Adrenal gland (tissue), 12 donors: ENCODE data around the gene CPHXL. TPM values are rescaled to one million over a fixed set of nuclear protein-coding genes. Genes with fewer than 3 reads are reported as not detected.

Source experiments
- DNase-seq, 7 donors: peaks; one replicate each; pipeline ENCODE4 v3.0.0-alpha.2; 2019 to 2020
- H3K27ac ChIP-seq, 5 donors: fragments of 200-600 bp; sonication (generic) in 4 of 5; 1 replicate in 3 of 5; 2 replicates in 2 of 5; pipeline versions ENCODE4 v1.5.1 to v1.8.0; 2016 to 2020; ENCODE audit warnings: mild to moderate bottlenecking in 1 of 5
- H3K27me3 ChIP-seq: fragments of 200-600 bp; 2 replicates; pipeline ENCODE4 v1.8.0; 2021
- H3K36me3 ChIP-seq, 2 donors: fragments of 200-600 bp; replicated peaks in 1 of 2; 1 replicate in 1 of 2; 2 replicates in 1 of 2; pipeline versions ENCODE4 v1.5.1 to v1.8.0; 2018 to 2022
- H3K4me1 ChIP-seq, 2 donors: fragments of 200-600 bp; replicated peaks in 1 of 2; 1 replicate in 1 of 2; 2 replicates in 1 of 2; pipeline versions ENCODE4 v1.5.1 to v1.8.0; 2018 to 2021
- H3K4me3 ChIP-seq, 4 donors: fragments of 200-600 bp; sonication (generic) in 3 of 4; one replicate each; pipeline ENCODE4 v1.5.1; 2016 to 2018
- H3K9me3 ChIP-seq, 3 donors: fragments of 200-600 bp; sonication (generic) in 1 of 3; replicated peaks in 1 of 3; 1 replicate in 2 of 3; 2 replicates in 1 of 3; pipeline versions ENCODE4 v1.5.1 to v1.8.0; 2016 to 2021
- POLR2A ChIP-seq, 2 donors: fragments of 450-650 bp; IDR thresholded peaks; one replicate each; pipeline ENCODE4 v1.6.1; 2017; ENCODE audit warnings: antibody characterized with exemption in 2 of 2, mild to moderate bottlenecking in 2 of 2, moderate library complexity in 1 of 2
- WGBS, 4 donors: extraction: QIAGEN DNeasy Blood & Tissue Kit in 2 of 4; methylation state at CpG; one replicate each; pipeline versions ENCODE4 v1.1.5 to v1.1.7; 2013 to 2017; 5-methylcytosine and 5-hydroxymethylcytosine counted together
- intact Hi-C, 2 donors: fragments of 100-400 bp; cut with DNase I; formaldehyde crosslinking; loops; one replicate each; pipeline versions ENCODE4 v1.14.1 to v1.15.0; 2022 to 2023
- polyA plus RNA-seq, 3 donors: library from polyadenylated mRNA; stranded (reverse); fragments of 200-250 nt in 2 of 3; fragments of 350-450 nt in 1 of 3; fragmentation: Illumina TruSeq in 1 of 3; extraction: RNeasy Lipid Tissue Mini Kit (QIAGEN cat#74804) in 1 of 3; gene quantifications; one replicate each; pipeline ENCODE4 v1.2.3, GENCODE V29; 2013 to 2014
- total RNA-seq, 9 donors: library from RNA; depleted of rRNA in 4 of 9; stranded (reverse); fragments of >200 nt in 4 of 9; fragments of 120-200 nt in 1 of 9; fragmentation: NEBNext Ultra II Directional in 1 of 9; extraction: Animal tissue kit (Norgen Biotek cat#: 25700) in 1 of 9; gene quantifications; one replicate each; pipeline versions ENCODE4 v1.1.0 to v1.2.4, GENCODE V29; 2013 to 2023
- TF ChIP-seq, protein P1 (sequence below), 6 experiments: fragments of 450-650 bp in 4 of 6; fragments of 200-600 bp in 2 of 6; sonication (generic) in 1 of 6; IDR thresholded peaks; 1 replicate in 5 of 6; 2 replicates in 1 of 6; pipeline versions ENCODE4 v1.5.1 to v1.8.0; 2016 to 2021; ENCODE audit warnings: antibody characterized with exemption in 6 of 6, mild to moderate bottlenecking in 2 of 6, moderate library complexity in 1 of 6
- donor health status: healthy with polysubstance abuse.
- donor health status: Bipolar disorder and iron deficiency.
- donor health status: DM: yes; HTN: yes; CAD: no.
- donor health status: DM: no; HTN: no; CAD: no.
- donor health status: DM: no; HTN: no; CAD: no.
- donor health status: DM: yes; HTN: yes; CAD: no.

The CPHXL gene
- total and polyA plus RNA-seq, 12 donors, result not detected

- Histone ChIP-seq H3K4me3 (no peak overlapping the region), H3K9me3 (no peaks in the 10 kb centered on the region), H3K4me1 (no peaks in the 10 kb centered on the region), H3K27me3 (no peaks in the 10 kb centered on the region), H3K27ac (no peak overlapping the region), H3K36me3 (no peaks in the 10 kb centered on the region)
- intact Hi-C loops, result no loop called here
- TF ChIP-seq POLR2A (IDR thresholded peaks at IDR 0.05), result no peak
- TF ChIP-seq, protein P1, sequence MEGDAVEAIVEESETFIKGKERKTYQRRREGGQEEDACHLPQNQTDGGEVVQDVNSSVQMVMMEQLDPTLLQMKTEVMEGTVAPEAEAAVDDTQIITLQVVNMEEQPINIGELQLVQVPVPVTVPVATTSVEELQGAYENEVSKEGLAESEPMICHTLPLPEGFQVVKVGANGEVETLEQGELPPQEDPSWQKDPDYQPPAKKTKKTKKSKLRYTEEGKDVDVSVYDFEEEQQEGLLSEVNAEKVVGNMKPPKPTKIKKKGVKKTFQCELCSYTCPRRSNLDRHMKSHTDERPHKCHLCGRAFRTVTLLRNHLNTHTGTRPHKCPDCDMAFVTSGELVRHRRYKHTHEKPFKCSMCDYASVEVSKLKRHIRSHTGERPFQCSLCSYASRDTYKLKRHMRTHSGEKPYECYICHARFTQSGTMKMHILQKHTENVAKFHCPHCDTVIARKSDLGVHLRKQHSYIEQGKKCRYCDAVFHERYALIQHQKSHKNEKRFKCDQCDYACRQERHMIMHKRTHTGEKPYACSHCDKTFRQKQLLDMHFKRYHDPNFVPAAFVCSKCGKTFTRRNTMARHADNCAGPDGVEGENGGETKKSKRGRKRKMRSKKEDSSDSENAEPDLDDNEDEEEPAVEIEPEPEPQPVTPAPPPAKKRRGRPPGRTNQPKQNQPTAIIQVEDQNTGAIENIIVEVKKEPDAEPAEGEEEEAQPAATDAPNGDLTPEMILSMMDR (IDR thresholded peaks at IDR 0.05), result no peak
- WGBS, 4 donors, result 83 to 92% (median 87%) methylated on average over 1 of the region's 1 CpG
- DNase-seq, result no peak
These were observed 19.5 kb upstream of the CPHXL start for GRCh38 chr16:75745823-75746222.

DNA sequence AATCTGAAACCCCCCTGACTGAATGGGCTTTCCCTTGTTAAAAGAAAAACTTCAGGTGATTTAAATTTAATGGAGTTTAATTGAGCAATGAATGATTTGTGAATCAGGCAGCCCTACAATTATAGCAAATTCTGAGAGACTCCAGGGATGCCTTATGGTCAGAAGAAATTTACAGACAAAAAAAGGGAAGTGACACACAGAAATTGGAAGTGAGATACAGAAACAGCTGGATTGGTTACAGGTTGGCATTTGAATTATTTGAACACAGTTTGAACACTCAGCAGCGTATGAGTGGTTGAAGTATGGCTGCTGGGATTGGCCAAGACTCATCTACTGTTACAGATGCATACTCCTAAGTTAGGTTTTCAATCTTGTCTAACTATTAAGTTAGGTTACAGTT lies 19.0 kb upstream of the CPHXL start:
- no peak for DNase-seq
- no peak for TF ChIP-seq POLR2A (IDR thresholded peaks at IDR 0.05)
- TF ChIP-seq, protein P1 (IDR thresholded peaks at IDR 0.05), result no peak
- Histone ChIP-seq H3K27me3 (no peaks in the 10 kb centered on the region), H3K27ac (no peak overlapping the region), H3K4me3 (no peak overlapping the region), H3K9me3 (no peaks in the 10 kb centered on the region), H3K4me1 (no peaks in the 10 kb centered on the region), H3K36me3 (no peaks in the 10 kb centered on the region)
- WGBS, 4 donors, result 65 to 74% (median 72%) methylated on average over 1 of the region's 1 CpG
- intact Hi-C loops, result no loop called here

DNA sequence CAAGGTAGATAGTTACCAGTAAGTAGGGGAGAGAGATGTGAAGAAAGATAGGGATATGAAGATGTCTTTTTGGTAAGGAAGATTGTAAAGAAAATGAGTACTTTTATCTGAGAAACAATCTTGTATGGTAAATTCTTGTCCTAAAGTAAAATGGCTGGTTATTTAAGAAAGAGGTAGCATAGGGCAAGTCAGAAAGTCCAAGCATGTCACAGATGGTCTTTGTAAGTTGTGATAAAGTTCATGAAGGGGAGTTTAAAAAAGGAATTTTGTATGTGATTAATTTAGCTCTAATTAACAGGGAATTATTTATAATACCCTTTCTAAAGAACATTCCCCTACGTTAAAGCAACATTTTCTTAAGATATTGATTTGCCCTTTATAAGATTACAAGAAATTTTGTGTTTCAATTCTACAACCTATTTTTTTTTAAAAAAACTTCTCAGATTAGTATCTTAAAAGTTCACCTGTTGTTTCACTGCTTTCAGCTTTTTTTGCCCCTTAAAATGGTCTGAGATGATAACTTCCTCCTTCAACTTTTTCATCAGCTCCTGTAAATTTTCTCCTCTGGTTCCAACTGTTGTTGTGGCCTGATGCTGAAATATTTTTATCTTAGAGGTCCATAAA lies 16.2 kb upstream of the CPHXL start:
- Histone ChIP-seq H3K4me3 (no peak overlapping the region), H3K4me1 (no peaks in the 10 kb centered on the region), H3K9me3 (no peaks in the 10 kb centered on the region), H3K36me3 (no peaks in the 10 kb centered on the region), H3K27me3 (no peaks in the 10 kb centered on the region), H3K27ac (no peak overlapping the region)
- TF ChIP-seq, protein P1 (IDR thresholded peaks at IDR 0.05), result no peak
- no peak for TF ChIP-seq POLR2A (IDR thresholded peaks at IDR 0.05)
- no peak for DNase-seq
- 17 to 30% (median 25%) methylated on average over 1 of the region's 1 CpG for WGBS, 4 donors
- intact Hi-C loops, result no loop called here

- Histone ChIP-seq H3K27ac (peak overlapping the region in 1 of 5 donors; percentile 15), H3K4me1 (peaks cover 0 to 6% of the 10 kb centered on the region in 2 donors), H3K4me3 (no peak overlapping the region), H3K36me3 (no peaks in the 10 kb centered on the region), H3K27me3 (no peaks in the 10 kb centered on the region), H3K9me3 (no peaks in the 10 kb centered on the region)
- TF ChIP-seq, protein P1 (IDR thresholded peaks at IDR 0.05), result no peak
- TF ChIP-seq POLR2A (IDR thresholded peaks at IDR 0.05), result no peak
- DNase-seq, result peak in 2 of 7 donors; percentile 4 to 23
- WGBS, 4 donors, result 45 to 51% (median 45%) methylated on average over 6 of the region's 6 CpGs
- intact Hi-C loops, result no loop called here
These were observed 7.3 kb upstream of the CPHXL start for GRCh38 chr16:75733305-75734211.
